HCEC 1CT (cell line): ENCODE results near the gene SFTPA2.
"Not testable (repeated sequence)": the region's sequence is repeated elsewhere in the genome, so short reads cannot be mapped to it uniquely, and the experiment has no call there.

Experiments
- DNase-seq: peaks from one replicate; pipeline ENCODE4 v3.0.0-alpha.2; 2017

SFTPA2 gene

GRCh38 chr10:79509934-79510508, 50.2 kb downstream of the SFTPA2 start:
- DNase-seq, result not testable (repeated sequence)

- DNase-seq, result not testable (repeated sequence)
Observed at GRCh38 chr10:79509306-79509933, 50.8 kb downstream of the SFTPA2 start.

- not testable (repeated sequence) for DNase-seq
Observed at GRCh38 chr10:79508245-79508644, 52.0 kb downstream of the SFTPA2 start.

- no peak for DNase-seq
Observed at GRCh38 chr10:79507440-79508167, 52.6 kb downstream of the SFTPA2 start.
